ENCODE data around the gene STAMBP.

Gene STAMBP

DNA sequence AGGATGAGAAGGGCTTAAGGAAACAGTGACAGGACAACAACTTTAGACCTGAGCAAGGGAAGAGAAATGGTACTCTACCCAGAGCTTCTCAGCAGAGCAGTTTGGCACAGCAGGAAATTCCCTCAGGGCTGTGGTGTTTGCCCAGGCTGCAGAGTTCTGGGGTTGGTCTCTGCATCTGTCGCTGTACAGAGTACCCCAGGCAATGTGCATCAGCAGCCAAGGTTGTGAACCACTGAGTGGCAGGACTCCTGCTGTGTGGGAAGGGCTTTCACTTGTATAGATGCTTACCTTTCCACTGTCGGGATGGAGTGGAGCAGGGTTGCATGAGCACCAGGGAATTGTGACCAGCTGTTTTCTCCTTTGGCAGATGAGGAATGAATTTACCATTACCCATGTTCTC, 21.2 kb downstream of the STAMBP start:
- TF ChIP-seq, protein P1, sequence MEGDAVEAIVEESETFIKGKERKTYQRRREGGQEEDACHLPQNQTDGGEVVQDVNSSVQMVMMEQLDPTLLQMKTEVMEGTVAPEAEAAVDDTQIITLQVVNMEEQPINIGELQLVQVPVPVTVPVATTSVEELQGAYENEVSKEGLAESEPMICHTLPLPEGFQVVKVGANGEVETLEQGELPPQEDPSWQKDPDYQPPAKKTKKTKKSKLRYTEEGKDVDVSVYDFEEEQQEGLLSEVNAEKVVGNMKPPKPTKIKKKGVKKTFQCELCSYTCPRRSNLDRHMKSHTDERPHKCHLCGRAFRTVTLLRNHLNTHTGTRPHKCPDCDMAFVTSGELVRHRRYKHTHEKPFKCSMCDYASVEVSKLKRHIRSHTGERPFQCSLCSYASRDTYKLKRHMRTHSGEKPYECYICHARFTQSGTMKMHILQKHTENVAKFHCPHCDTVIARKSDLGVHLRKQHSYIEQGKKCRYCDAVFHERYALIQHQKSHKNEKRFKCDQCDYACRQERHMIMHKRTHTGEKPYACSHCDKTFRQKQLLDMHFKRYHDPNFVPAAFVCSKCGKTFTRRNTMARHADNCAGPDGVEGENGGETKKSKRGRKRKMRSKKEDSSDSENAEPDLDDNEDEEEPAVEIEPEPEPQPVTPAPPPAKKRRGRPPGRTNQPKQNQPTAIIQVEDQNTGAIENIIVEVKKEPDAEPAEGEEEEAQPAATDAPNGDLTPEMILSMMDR (IDR thresholded peaks at IDR 0.05; ENCODE audit: extremely low read depth, missing control alignments): no peak
- DNase-seq (ENCODE audit: low spot score): no peak

DNA sequence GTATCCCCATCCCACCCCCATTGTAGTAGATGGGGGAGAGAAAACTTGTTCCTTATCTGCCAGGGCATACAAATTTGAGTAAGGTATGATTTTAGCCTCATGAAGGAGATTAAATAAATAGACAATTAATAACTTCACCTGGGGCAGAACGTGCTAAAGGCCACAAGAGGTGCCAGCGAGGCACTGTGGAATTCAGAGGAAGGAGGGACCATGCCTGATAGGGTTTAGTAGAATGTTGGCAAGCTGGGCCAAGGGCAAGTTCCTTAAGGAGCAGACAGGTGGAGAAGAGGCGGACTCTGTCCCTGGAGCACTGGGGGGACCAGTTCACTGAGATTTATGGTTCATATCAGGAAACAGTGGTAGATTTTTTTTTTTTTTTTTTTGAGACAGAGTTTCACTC, 22.5 kb downstream of the STAMBP start:
- no peak for DNase-seq (ENCODE audit: low spot score)
- TF ChIP-seq, protein P1 (IDR thresholded peaks at IDR 0.05; ENCODE audit: extremely low read depth, missing control alignments): no peak

DNA sequence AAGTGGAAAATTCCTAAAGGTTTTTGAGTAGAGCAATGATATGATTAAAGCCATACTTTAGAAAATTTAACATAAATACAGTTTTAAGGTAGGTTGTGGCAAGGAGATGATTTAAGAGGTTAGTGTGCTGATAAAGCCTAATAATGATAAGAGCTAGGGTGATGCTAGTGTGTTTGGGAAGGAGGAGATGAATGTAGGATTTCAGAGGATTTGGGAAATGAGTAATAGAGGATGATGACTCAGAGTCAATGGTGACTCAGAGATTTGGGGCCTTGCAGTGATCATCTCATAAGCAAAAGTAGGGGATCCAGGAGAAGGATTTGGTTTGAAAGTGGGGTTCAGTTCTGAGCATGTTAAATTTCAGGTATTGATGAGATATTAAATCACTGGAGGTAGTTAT, 23.3 kb downstream of the STAMBP start:
- TF ChIP-seq, protein P1 (IDR thresholded peaks at IDR 0.05; ENCODE audit: extremely low read depth, missing control alignments): no peak
- no peak for DNase-seq (ENCODE audit: low spot score)

DNA sequence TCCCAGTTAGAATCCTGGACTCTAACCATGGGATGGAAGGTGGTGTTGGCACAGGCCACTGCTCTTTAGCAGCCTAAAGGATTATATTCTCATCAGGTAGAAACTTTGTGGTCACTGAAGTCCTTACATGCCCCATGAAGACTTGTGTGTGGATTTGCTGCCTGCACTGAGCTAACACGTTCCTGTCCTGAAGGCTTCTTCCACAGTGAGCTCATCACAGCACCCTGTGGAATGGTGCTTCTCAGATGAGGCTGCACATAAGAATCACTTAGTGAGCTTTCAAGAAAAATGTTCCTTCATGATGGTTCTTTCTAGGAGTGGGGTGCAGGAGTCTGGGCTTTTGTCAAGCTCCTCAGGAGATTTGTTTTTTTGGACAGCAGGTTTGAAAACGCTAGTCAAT, 26.8 kb downstream of the STAMBP start:
- no peak for DNase-seq (ENCODE audit: low spot score)
- TF ChIP-seq, protein P1 (IDR thresholded peaks at IDR 0.05; ENCODE audit: extremely low read depth, missing control alignments): no peak

DNA sequence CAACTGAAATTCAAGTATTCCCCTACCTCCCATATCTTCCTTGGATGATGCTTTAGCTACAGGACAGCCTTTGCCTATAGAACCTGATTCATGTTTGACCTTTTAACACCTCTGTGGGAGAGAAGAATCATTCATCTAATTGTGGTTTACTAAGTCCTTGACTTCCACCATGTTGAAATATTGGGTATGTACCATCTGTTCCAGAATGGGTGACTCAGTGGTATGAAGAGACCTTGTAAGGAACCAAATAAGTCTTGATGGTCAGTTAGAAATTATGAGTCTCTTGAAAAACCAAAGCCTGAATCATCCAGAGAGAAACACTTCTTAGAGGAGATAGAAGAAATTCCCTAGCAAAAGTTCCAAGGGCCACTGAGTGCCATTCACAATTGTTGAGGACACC, 27.5 kb downstream of the STAMBP start:
- TF ChIP-seq, protein P1 (IDR thresholded peaks at IDR 0.05; ENCODE audit: extremely low read depth, missing control alignments): no peak

DNA sequence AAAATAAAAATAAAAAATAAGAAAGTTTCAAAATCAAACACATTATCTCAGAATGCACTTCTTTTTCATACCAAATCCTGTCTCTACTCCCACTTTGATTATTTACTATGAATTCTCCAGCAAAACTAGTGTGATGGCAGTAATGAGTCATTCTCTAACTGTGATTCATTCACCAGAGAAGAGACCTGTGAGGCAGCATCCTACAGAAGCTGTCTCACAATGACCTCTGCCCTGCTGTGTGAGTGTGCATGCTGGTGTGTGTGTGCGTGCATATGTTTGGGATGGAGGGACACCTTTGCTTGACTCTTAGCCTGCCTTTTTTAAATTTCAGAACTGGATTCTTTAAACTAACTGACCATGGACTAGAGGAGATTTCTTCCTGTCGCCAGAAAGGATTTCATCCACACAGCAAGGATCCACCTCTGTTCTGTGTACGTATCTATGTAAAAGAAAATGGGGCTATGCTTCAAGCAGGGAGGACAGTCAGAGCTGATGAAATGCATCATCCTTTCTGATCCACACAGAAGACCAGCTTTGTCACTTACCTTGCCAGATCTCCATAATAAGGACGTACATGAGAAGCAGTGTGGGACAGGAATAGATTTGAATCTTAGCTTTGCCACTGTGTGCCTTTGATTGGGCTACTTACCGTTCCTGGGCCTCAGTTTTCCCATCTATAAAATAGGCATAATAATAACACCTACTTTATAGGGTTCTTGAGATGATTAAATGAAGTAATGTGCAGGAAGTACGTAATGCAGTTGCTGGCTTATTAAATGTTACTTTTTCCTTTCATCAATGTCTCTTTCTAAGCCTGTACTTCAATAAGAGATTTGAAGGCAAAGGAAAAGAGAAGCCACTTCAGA, 31.2 kb downstream of the STAMBP start:
- DNase-seq (ENCODE audit: low spot score): no peak
- TF ChIP-seq, protein P1 (IDR thresholded peaks at IDR 0.05; ENCODE audit: extremely low read depth, missing control alignments): no peak

More for the DNA sequence above, 27.5 kb downstream of the STAMBP start:
- DNase-seq (ENCODE audit: low spot score): no peak

DNA sequence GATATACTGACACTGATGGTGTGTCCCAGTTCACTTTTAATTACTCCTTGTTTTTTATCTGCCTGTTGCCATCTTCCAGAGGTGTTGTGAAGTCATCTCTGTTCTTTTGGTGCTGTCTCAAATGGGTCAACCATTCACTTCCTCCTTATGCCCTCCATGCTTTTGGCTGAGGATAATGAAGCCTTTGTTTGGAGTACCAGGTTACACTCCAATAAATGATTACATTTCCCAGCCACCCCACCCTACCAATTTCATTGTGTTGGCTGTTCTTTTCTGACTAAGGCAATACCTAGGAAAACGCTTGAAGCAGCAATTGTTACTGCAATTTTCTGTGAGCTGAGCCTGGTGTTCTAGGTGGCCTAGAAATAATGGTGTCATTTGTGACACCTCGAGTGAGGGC, 34.2 kb downstream of the STAMBP start:
- TF ChIP-seq, protein P1 (IDR thresholded peaks at IDR 0.05; ENCODE audit: extremely low read depth, missing control alignments): no peak
- DNase-seq (ENCODE audit: low spot score): no peak

Measured in GM20000 (cell line).